GM21786 (cell line): Measurements from ENCODE around the gene PGBD5.
"Not testable (repeated sequence)": the region's sequence is repeated elsewhere in the genome, so short reads cannot be mapped to it uniquely, and the experiment has no call there.

Experiments
- ATAC-seq: cut with Tn5 transposase; IDR thresholded peaks from one replicate; pipeline ENCODE4 v1.9.1; 2021; ENCODE audit not compliant: unreplicated experiment

Gene PGBD5, protein sequence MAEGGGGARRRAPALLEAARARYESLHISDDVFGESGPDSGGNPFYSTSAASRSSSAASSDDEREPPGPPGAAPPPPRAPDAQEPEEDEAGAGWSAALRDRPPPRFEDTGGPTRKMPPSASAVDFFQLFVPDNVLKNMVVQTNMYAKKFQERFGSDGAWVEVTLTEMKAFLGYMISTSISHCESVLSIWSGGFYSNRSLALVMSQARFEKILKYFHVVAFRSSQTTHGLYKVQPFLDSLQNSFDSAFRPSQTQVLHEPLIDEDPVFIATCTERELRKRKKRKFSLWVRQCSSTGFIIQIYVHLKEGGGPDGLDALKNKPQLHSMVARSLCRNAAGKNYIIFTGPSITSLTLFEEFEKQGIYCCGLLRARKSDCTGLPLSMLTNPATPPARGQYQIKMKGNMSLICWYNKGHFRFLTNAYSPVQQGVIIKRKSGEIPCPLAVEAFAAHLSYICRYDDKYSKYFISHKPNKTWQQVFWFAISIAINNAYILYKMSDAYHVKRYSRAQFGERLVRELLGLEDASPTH

GRCh38 chr1:230426246-230427093, at the start of gene PGBD5:
Gene PGBD5 (minus strand): TSS chr1:230426332. CDS start chr1:230425928, 404 bp downstream.
- ATAC-seq = peak; percentile 72

DNA sequence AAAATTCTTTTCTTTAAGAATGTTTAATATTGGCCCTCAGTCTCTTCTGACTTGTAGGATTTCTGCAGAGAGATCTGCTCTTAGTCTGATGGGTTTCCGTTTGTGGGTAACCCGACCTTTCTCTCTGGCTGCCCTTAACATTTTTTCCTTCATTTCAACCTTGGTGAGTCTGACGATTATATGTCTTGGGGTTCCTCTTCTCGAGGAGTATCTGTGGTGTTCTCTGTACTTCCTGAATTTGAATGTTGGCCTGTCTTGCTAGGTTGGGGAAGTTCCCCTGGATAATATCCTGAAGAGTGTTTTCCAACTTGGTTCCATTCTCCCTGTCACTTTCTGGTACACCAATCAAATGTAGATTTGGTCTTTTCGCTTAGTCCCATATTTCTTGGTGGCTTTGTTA, 48.8 kb upstream of the PGBD5 start:
- ATAC-seq = not testable (repeated sequence)

DNA sequence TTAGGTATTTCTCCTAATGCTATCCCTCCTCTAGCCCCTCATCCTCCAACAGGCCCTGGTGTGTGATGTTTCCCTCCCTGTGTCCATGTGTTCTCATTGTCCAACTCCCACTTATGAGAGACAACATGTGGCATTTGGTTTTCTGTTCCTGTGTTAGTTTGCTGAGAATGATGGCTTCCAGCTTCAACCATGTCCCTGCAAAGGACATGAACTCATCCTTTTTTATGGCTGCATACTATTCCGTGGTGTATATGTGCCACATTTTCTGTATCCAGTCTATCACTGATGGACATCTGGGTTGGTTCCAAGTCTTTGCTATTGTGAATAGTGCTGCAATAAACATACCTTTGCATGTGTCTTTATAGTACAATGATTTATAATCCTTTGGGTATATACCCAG, 44.6 kb upstream of the PGBD5 start:
- not testable (repeated sequence) for ATAC-seq

- no peak for ATAC-seq
Observed at GRCh38 chr1:230469271-230469670, 43.1 kb upstream of the PGBD5 start.

DNA sequence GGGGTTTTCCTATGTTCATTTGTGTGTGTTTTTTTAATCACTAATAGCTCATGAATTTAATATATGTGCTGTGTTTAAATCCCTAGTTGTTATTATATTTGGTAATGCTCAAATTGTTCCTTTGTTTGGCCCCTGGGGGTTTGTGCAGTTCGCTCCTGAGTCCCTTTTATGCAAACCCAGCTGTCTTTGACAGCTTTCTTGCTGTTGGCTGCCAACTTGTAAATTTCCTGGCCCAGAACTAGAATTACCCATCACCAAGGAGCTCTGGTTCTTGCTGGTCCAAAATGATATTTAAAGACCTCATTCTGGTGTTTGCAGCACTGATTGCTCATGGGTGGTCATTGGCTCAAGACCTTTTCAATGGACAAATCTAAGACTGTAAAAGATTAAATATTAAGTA, 39.6 kb upstream of the PGBD5 start:
- ATAC-seq = no peak

DNA sequence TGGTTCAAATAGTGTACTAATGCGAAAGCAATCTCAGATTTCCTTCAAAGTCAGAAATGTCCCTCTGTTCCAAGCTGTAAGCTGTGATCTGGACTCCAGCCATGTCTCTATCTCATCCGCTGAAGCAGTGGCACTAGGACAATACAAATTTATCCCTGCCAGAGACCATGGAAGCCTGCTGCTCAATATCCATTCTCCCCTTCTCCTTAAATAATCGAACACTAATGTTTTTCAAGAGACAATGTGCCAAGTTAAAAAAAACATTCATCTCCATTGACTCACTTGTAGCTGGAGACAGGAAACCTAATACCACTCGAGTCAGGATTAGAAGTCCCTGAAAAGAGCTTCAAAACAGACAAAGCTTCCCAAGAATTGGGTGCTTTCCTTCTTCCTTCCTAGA, 38.5 kb upstream of the PGBD5 start:
- no peak for ATAC-seq

GRCh38 chr1:230463760-230464159, 37.6 kb upstream of the PGBD5 start:
- no peak for ATAC-seq

DNA sequence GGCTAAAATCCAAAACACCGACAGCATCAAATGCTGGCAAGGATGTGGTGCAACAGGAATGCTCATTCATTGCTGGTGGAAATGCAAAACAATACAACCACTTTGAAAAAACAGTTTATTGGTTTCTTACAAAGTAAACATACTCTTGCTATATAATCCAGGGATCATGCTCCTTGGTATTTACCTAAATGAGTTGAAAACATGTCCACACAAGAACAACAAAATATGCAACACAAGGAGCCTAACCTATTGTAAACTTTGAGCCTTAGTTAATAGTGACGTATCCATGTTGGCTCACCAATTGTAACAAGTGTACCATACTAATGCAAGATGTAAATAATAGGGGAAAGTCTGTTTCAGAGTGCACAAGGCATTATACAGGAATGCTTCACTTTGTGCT, 37.2 kb upstream of the PGBD5 start:
- ATAC-seq = no peak

GRCh38 chr1:230459465-230459864, 33.3 kb upstream of the PGBD5 start:
- no peak for ATAC-seq

- ATAC-seq = no peak
Observed at GRCh38 chr1:230458509-230458908, 32.4 kb upstream of the PGBD5 start.

GRCh38 chr1:230456478-230456877, 30.3 kb upstream of the PGBD5 start:
- ATAC-seq = no peak

DNA sequence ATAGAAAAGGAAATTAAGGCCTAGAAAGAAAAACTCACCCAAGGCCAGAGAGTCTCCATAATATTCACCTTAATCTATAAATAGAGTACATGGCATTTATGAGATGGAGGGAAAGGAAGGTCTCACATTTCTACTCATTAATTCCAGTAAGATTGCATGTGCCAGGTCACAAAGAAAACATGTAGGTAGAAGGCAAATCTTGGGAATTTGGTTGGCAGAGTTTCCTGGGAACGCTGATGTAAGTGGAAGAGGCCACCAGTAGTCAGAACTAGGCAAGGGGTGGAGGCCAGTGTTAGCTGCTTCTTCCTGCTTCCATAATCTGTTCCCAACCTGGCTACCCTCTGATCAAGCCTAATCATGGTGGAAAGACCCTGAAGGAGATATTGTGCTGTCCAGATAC, 29.2 kb upstream of the PGBD5 start:
- no peak for ATAC-seq

DNA sequence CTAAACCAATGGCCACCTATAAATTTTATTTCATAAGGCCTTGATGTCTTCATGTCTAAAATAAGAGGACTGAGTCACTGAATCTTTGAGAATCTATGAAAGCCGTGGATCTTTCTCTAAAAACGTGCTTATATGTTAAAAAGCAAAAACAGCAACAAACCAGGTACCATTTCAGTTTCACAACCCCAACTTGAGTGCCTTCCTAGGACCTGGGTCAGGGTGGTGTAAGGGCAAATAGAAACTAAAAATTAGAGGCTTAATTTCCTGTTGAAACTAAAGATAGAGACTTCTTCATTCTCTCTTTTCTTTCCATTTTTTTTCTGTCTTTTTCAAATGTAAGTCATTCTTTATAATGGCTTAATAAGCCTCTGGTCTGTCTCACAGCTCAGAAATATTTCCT, 27.2 kb upstream of the PGBD5 start:
- ATAC-seq = no peak

DNA sequence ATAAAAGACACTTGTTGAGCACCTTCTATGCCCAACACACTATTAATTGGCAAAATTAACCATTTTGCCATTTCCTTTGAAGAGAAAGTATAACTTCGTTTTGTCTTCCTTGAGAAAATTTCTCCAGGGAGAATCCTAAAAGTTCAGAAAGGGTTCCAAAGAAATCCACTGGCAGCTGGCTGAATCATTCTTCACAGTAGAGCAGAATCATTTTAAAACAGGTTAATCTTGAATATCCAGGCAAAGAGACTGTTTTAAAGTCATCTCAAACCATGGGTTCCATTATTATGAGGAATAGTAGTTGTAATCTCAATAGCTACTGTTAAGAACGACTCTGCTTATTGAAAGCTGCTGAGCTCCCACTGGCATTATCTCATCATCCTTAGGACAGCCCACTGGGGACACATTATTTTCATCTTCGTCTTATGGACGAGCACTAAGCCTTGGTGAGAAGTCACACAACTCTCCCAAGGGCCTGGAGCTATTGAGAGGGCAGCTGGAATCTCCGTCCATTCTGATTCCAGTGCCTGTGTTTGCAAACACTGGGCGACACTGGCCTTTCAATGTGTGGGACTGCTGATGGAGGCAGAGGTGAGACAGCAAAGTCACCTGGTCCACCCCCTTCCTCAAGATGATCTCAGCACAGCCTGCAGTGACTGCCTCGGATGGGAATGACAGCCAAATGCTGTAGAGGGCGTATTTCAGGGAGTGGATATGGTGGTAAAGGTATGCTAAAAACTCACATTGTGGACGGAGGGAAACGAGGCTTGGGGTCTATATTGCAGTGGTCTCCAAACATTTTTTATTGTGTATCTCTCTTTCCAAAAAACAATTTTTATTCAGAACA, 15.3 kb upstream of the PGBD5 start:
- no peak for ATAC-seq

GRCh38 chr1:230435108-230435507, 9.0 kb upstream of the PGBD5 start:
- ATAC-seq = no peak

- no peak for ATAC-seq
Observed at GRCh38 chr1:230431527-230431926, 5.4 kb upstream of the PGBD5 start.

- no peak for ATAC-seq
Observed at GRCh38 chr1:230430499-230430898, 4.4 kb upstream of the PGBD5 start.

DNA sequence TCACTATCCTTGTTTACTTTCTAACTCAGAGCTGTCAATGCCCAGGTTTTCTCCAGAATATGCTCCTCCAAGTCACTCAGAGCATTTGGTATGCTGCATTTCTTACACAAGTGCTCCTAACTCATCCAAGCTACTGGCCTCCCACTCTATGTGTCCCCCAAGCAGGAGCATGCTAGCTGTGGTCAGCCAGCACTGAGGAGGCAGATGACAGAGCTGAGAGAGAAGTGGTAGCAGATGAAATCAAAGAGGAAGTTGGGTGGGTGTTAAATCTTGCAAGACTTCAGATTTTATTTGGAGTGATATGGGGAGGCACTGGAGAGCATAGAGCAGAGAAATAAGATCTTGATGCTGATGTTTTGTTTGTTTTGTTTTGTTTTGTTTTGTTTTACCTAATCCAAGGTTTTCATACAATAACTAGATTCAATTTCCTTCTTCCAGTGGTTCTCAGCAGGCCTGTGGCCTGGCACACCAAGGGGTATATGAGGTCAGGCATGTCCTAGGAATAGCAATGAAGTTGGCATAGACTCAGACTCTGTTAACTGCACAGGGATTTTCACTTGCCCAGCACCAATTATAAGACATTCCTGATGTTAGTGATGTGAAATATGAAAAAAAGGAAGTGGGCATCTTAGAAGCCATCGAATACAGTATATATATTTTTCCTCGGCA, 3.1 kb upstream of the PGBD5 start:
- ATAC-seq = no peak

GRCh38 chr1:230427981-230428380, 1.8 kb upstream of the PGBD5 start:
- no peak for ATAC-seq

DNA sequence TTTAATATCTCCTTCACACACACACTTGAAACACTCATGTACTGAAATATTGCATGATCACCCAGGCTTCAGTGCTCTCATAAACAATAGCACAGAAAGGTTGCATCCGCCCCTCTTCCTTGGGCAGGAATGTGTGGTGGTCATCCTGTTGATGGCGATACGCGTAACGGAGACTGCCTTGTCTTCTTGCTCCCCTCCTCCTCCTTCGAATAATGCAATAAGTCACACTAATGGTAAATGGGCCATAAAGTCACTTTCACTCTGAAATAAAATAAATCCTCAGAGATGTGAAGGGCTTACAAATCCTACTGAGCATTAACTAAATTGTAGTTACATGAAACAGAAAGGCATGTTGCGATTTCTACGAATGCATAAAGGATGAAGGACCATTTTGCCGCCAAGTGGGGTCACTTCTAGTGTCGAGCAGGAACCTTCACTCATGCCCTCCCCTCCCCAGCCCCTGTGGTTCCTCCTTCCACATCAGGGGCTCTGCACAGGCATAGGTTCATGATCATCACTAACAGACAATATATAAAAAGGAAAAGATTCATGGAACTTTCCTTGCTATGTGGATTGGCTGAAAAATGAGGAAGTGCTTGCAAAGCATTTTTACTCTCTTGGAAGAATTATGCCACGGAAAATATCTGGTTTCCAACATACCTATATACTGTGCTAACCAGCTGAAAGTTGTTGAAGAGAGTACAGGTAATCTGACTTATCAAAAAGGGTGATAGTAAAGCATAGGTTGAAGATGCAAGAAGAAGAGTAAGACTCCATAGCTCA, 1.2 kb upstream of the PGBD5 start:
- no peak for ATAC-seq
